ENCODE results near the gene FOSB.

DNA sequence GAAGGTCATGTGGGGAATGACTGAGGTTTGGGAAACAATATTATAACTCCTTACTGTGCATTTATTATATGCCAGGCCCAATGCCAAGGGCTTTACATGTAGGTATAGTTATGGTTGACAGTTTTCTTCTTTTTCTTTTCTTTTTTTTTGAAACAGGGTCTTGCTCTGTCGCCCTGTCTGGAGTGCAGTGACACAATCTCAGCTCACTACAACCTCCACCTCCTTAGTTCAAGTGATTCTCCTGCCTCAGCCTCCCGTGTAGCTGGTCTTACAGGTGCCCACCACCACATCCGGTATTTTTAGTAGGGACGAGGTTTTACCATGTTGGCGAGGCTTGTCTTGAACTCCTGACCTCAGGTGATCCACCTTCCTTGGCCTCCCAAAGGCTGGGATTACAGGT lies 15.2 kb downstream of the FOSB start:
- no peak for TF ChIP-seq CTCF (IDR thresholded peaks at IDR 0.05)
- TF ChIP-seq POLR2AphosphoS5 (IDR thresholded peaks at IDR 0.05): no peak
